ENCODE results near the gene ALG3. TPM values are rescaled to one million over a fixed set of nuclear protein-coding genes. Genes with fewer than 3 reads are reported as not detected.
A peak's percentile ranks its signal among the peaks of the same experiment; 100 is the strongest.

ALG3 gene
- total RNA-seq, 2 experiments from 2014 or later = 28.9 to 31.0 TPM

- Mint-ChIP-seq H3K4me1 (ENCODE audit: low read depth) (peaks cover 25% of the 10 kb centered on the region), H3K9me3 (no peaks in the 10 kb centered on the region), H3K27ac (no peak overlapping the region), H3K27me3 (ENCODE audit: low read depth) (peaks cover 24% of the 10 kb centered on the region), H3K4me3 (no peak overlapping the region), H3K36me3 (ENCODE audit: low read depth) (peaks cover 14% of the 10 kb centered on the region)
- CTCF ChIA-PET = interaction anchor here (1.3 to 1.4 kb wide), 2 partner anchors 9 to 31 kb away, joined by 4 read pairs; partner anchors contain the start of gene EEF1AKMT4
- intact Hi-C loops (cut with micrococcal nuclease) = loop anchor here (10.0 kb wide), 1 partner anchor 794 kb away; no protein-coding TSS in a partner anchor
- DNase-seq = no peak
Measured at GRCh38 chr3:184258926-184259325, 10.2 kb upstream of the ALG3 start.

GRCh38 chr3:184257083-184257915 lies 8.5 kb upstream of the ALG3 start:
- H3K4me3 Mint-ChIP-seq = no peak overlapping the region
- DNase-seq = no peak
- no peaks in the 10 kb centered on the region for H3K9me3 Mint-ChIP-seq
- H3K36me3 Mint-ChIP-seq (ENCODE audit: low read depth) = peaks cover 14% of the 10 kb centered on the region
- peaks cover 21% of the 10 kb centered on the region for H3K4me1 Mint-ChIP-seq (ENCODE audit: low read depth)
- CTCF ChIA-PET = interaction anchor here (0.7 to 1.4 kb wide), 4 partner anchors 8 to 372 kb away, joined by 3 to 5 read pairs (median 4); partner anchors contain the start of gene EEF1AKMT4
- intact Hi-C loops (cut with micrococcal nuclease) = loop anchor here (10.0 kb wide), 1 partner anchor 792 kb away; no protein-coding TSS in a partner anchor
- H3K27me3 Mint-ChIP-seq (ENCODE audit: low read depth) = peaks cover 19% of the 10 kb centered on the region
- no peak overlapping the region for H3K27ac Mint-ChIP-seq

GRCh38 chr3:184255291-184256039 lies 6.7 kb upstream of the ALG3 start:
- H3K4me3 Mint-ChIP-seq = no peak overlapping the region
- H3K27ac Mint-ChIP-seq = no peak overlapping the region
- H3K9me3 Mint-ChIP-seq = no peaks in the 10 kb centered on the region
- intact Hi-C loops (cut with micrococcal nuclease) = loop anchor here (10.0 kb wide), 1 partner anchor 791 kb away; no protein-coding TSS in a partner anchor
- peaks cover 14% of the 10 kb centered on the region for H3K36me3 Mint-ChIP-seq (ENCODE audit: low read depth)
- H3K4me1 Mint-ChIP-seq (ENCODE audit: low read depth) = peaks cover 11% of the 10 kb centered on the region
- peak; percentile 37 for DNase-seq
- H3K27me3 Mint-ChIP-seq (ENCODE audit: low read depth) = peaks cover 10% of the 10 kb centered on the region
- CTCF ChIA-PET = interaction anchor here (0.6 to 1.3 kb wide), 3 partner anchors 27 to 415 kb away, joined by 3 to 5 read pairs (median 4); no protein-coding TSS in a partner anchor

GRCh38 chr3:184250167-184250828 lies 1.5 kb upstream of the ALG3 start:
- H3K9me3 Mint-ChIP-seq = no peaks in the 10 kb centered on the region
- H3K4me3 Mint-ChIP-seq = peak overlapping the region; percentile 91
- H3K27ac Mint-ChIP-seq = peak overlapping the region; percentile 63
- H3K4me1 Mint-ChIP-seq (ENCODE audit: low read depth) = peaks cover 8% of the 10 kb centered on the region
- H3K36me3 Mint-ChIP-seq (ENCODE audit: low read depth) = peaks cover 10% of the 10 kb centered on the region
- CTCF ChIA-PET = interaction anchor here (0.6 to 1.4 kb wide), 25 partner anchors 8 to 731 kb away, joined by 3 to 28 read pairs (median 4); partner anchors contain the start of genes CAMK2N2 and VWA5B2
- peak; percentile 95 for DNase-seq
- H3K27me3 Mint-ChIP-seq (ENCODE audit: low read depth) = no peaks in the 10 kb centered on the region
- intact Hi-C loops (cut with micrococcal nuclease) = loop anchor here (1.0 to 10.0 kb wide), 6 partner anchors 11 to 785 kb away; partner anchors contain the start of gene CAMK2N2

GRCh38 chr3:184249412-184250166 lies 827 bp upstream of the ALG3 start, which contains the start of gene EEF1AKMT4:
EEF1AKMT4 (plus strand) TSS chr3:184249672; CDS start chr3:184249695, 23 bp downstream.
- peaks cover 9% of the 10 kb centered on the region for H3K4me1 Mint-ChIP-seq (ENCODE audit: low read depth)
- peak; percentile 97 for DNase-seq
- H3K27ac Mint-ChIP-seq = peak within 1 kb of the TSS; percentile 95
- no peaks in the 10 kb centered on the region for H3K9me3 Mint-ChIP-seq
- H3K4me3 Mint-ChIP-seq = peak within 1 kb of the TSS; percentile 91
- CTCF ChIA-PET = interaction anchor here (0.6 to 1.4 kb wide), 25 partner anchors 9 to 730 kb away, joined by 3 to 28 read pairs (median 4); partner anchors contain the start of genes CAMK2N2 and VWA5B2
- intact Hi-C loops (cut with micrococcal nuclease) = loop anchor here (1.0 to 10.0 kb wide), 18 partner anchors 12 to 785 kb away; partner anchors contain the start of genes ABCC5, ABCF3, AP2M1 and CAMK2N2
- no peaks in the 10 kb centered on the region for H3K27me3 Mint-ChIP-seq (ENCODE audit: low read depth)
- peaks cover 16% of the 10 kb centered on the region for H3K36me3 Mint-ChIP-seq (ENCODE audit: low read depth)

GRCh38 chr3:184242297-184242685 lies 6.5 kb downstream of the ALG3 start:
- Mint-ChIP-seq H3K4me3 (no peak overlapping the region), H3K27ac (no peak overlapping the region), H3K36me3 (ENCODE audit: low read depth) (peaks cover 25% of the 10 kb centered on the region), H3K9me3 (no peaks in the 10 kb centered on the region), H3K4me1 (ENCODE audit: low read depth) (peaks cover 2% of the 10 kb centered on the region), H3K27me3 (ENCODE audit: low read depth) (no peaks in the 10 kb centered on the region)
- intact Hi-C loops (cut with micrococcal nuclease) = loop anchor here (10.0 kb wide), 1 partner anchor 607 kb away; the partner anchor contains the start of gene KLHL24
- DNase-seq = no peak
- CTCF ChIA-PET = interaction anchor here (7.0 kb wide), 1 partner anchor 15 kb away, joined by 48 read pairs; no protein-coding TSS in a partner anchor

- Mint-ChIP-seq H3K9me3 (no peaks in the 10 kb centered on the region), H3K4me3 (no peak overlapping the region), H3K27ac (no peak overlapping the region), H3K4me1 (ENCODE audit: low read depth) (peaks cover 2% of the 10 kb centered on the region), H3K27me3 (ENCODE audit: low read depth) (no peaks in the 10 kb centered on the region), H3K36me3 (ENCODE audit: low read depth) (peaks cover 25% of the 10 kb centered on the region)
- CTCF ChIA-PET = interaction anchor here (2.0 to 7.0 kb wide), 2 partner anchors 8 to 15 kb away, joined by 6 to 48 read pairs; partner anchors contain the start of gene EEF1AKMT4
- DNase-seq = no peak
- intact Hi-C loops (cut with micrococcal nuclease) = loop anchor here (10.0 kb wide), 1 partner anchor 607 kb away; the partner anchor contains the start of gene KLHL24
Measured at GRCh38 chr3:184241447-184242296, 7.1 kb downstream of the ALG3 start.

GRCh38 chr3:184241141-184241446 lies 7.7 kb downstream of the ALG3 start:
- intact Hi-C loops (cut with micrococcal nuclease) = loop anchor here (10.0 kb wide), 1 partner anchor 606 kb away; the partner anchor contains the start of gene KLHL24
- H3K36me3 Mint-ChIP-seq (ENCODE audit: low read depth) = peaks cover 24% of the 10 kb centered on the region
- H3K9me3 Mint-ChIP-seq = no peaks in the 10 kb centered on the region
- DNase-seq = no peak
- peaks cover 2% of the 10 kb centered on the region for H3K4me1 Mint-ChIP-seq (ENCODE audit: low read depth)
- no peaks in the 10 kb centered on the region for H3K27me3 Mint-ChIP-seq (ENCODE audit: low read depth)
- no peak overlapping the region for H3K4me3 Mint-ChIP-seq
- no peak overlapping the region for H3K27ac Mint-ChIP-seq
- CTCF ChIA-PET = interaction anchor here (0.8 to 2.0 kb wide), 3 partner anchors 9 to 14 kb away, joined by 3 to 20 read pairs (median 6); partner anchors contain the start of gene EEF1AKMT4

- H3K36me3 Mint-ChIP-seq (ENCODE audit: low read depth) = peaks cover 18% of the 10 kb centered on the region
- H3K9me3 Mint-ChIP-seq = no peaks in the 10 kb centered on the region
- no peaks in the 10 kb centered on the region for H3K27me3 Mint-ChIP-seq (ENCODE audit: low read depth)
- H3K4me1 Mint-ChIP-seq (ENCODE audit: low read depth) = peaks cover 2% of the 10 kb centered on the region
- CTCF ChIA-PET = interaction anchor here (0.6 to 2.0 kb wide), 4 partner anchors 9 to 14 kb away, joined by 3 to 20 read pairs (median 5); partner anchors contain the start of gene EEF1AKMT4
- no peak overlapping the region for H3K27ac Mint-ChIP-seq
- no peak overlapping the region for H3K4me3 Mint-ChIP-seq
- DNase-seq = no peak
- intact Hi-C loops (cut with micrococcal nuclease) = loop anchor here (10.0 kb wide), 1 partner anchor 606 kb away; the partner anchor contains the start of gene KLHL24
Measured at GRCh38 chr3:184240384-184241140, 8.2 kb downstream of the ALG3 start.
